ENCODE results near the gene DPT.

The DPT gene

DNA sequence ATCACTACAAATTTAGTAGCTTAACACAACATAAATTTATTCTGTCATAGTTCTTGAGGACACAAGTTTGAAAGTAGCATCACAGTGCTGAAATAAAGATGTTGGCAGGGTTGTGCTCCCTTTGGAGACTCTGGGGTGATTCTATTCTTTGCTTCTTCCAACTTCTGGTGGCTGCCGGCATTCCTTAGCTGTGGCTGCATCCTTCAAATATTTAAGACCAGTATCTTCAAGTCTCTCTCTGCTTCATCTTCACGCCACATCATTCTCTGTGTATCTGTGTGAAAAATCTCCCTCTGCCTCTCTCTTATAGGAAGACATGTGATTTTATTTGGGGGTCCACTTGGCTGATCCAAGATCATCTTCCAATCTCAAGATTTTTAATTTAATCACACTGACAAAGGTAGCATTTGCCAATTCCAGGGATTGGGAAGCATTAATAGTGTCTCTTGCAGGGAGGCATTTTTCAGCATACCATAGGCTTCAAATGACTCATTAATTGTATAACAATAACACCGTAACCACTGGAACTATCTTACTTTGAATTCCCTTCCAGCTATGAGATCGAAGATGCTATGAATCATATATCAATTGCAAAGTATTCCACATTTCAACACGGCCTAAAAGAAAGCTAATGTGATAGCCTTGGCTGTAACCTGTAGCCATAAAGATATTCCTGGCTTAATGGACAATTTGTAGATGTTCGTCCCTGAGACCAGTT, 74.6 kb downstream of the DPT start:
- DNase-seq: no peak

DNA sequence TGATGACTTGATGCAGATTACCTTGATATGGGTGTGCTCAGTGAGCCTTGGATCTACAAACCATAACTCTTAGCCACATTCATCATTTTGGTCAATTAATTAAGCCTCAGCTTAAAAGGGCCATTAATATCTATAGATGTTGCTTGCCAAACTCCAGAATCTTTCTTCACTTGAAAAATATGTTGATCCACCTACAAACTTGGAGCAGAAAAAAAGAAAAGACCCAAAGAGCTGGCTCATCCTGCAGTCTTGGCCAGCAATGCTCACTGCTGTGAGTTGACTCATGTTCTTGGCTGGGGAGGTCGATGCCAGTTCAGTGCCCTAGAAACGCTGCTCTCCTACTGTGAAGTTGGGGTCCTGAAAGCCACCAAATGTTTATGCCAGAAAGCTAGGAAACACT, 75.4 kb downstream of the DPT start:
- no peak for DNase-seq

GRCh38 chr1:168645721-168646120, 83.3 kb downstream of the DPT start:
- no peak for DNase-seq
